Measurements from ENCODE around the gene F11R.
"Not testable (repeated sequence)": the region's sequence is repeated elsewhere in the genome, so short reads cannot be mapped to it uniquely, and the experiment has no call there.

The F11R gene

DNA sequence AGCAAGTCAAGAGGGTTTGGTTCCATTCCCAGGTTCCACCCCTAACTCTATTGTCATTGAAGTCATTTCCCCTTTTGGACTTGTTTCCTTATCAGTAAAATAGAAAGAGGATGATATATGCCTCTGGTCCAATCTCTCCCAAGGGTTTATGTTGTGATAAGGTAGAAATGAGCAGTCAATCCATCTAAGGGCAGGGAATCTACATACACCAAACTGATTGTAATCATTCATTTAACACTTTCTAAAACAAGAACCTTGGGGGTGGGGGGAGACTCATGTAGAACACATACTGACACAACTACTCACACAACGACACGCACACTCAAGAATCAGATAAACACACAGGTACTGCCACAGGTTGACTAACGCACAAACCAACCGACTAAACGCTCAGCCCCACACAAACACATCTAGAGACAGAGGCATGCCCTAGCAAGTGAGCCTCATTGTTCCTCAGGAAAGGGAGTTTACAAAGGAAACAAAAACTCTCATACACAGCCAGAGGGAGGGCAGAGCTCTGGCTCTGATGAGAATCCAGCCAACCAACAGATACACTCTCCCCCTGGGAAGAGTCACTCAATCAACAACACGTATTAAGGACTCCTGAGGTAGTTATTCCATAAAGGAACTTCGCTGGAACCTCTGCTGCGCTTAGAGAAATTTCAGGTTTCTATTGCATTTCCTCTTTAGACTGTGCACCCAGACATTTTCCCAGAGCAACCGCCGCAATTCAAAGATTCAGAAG is 1.0 kb downstream of the F11R start:
- FAIRE-seq (no peak), DNase-seq (ENCODE audit: insufficient read length) (no peak)
- TF ChIP-seq POLR2A (IDR thresholded peaks at IDR 0.05; ENCODE audit: low read depth, low read length) (0 out of 2 replicates have a peak, but pooled peaks have one; percentile 8), TAF1 (IDR thresholded peaks at IDR 0.05; ENCODE audit: borderline replicate concordance, low read depth, low read length) (no peak), POLR2AphosphoS5 (IDR thresholded peaks at IDR 0.05; ENCODE audit: low read depth, low read length) (peak; percentile 24; the same call in 1 of the 2 replicates)

DNA sequence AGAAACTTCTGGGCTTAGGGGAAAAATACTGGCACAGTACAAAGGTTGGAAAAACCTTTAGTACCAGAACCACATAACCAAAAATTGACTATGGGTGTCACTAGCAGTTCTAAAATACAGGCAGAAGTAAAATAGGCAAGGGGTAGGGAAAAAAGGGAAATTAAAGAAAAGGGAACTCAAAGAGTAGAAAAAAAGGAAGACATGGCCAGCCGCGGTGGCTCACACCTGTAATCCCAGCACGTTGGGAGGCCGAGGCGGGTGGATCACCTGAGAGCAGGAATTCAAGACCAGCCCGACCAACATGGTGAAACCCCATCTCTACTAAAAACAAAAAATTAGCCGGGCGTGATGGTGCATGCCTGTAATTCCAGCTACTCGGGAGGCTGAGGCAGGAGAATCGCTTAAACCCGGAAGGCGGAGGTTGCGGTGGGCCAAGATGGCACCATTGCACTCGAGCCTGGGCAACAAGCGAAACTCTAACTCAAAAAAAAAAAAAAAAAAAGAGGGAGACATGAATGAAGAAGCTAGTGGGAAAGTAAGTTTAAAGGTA is 1.8 kb downstream of the F11R start:
- not testable (repeated sequence) for FAIRE-seq; DNase-seq (ENCODE audit: insufficient read length)

DNA sequence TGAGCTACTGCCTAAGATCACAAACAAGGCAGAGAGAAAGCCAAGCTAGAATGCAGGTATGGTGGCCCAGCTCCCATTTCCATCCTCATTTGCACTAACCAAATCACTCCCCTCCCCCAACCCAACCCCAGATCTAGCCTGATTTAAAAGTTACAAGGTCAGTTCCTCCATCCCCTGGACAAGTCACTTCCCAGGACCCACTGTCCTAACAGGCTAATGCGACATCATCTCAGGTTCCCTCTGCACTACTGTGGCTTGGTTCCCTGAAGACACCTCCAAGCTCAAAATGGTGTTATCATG is 2.4 kb downstream of the F11R start:
- TF ChIP-seq POLR2AphosphoS5 (IDR thresholded peaks at IDR 0.05; ENCODE audit: low read depth, low read length) (no peak), POLR2A (IDR thresholded peaks at IDR 0.05; ENCODE audit: low read depth, low read length) (no peak), TAF1 (IDR thresholded peaks at IDR 0.05; ENCODE audit: borderline replicate concordance, low read depth, low read length) (no peak)
- FAIRE-seq (no peak), DNase-seq (ENCODE audit: insufficient read length) (no peak)

- no peak for TF ChIP-seq POLR2A (IDR thresholded peaks at IDR 0.05; ENCODE audit: low read depth, low read length)
- no peak for TF ChIP-seq POLR2AphosphoS5 (IDR thresholded peaks at IDR 0.05; ENCODE audit: low read depth, low read length)
- FAIRE-seq, result no peak
- no peak for DNase-seq (ENCODE audit: insufficient read length)
Measured at GRCh38 chr1:161017756-161018630, 3.0 kb downstream of the F11R start.

GRCh38 chr1:161017181-161017580 is 3.8 kb downstream of the F11R start:
- DNase-seq (ENCODE audit: insufficient read length); FAIRE-seq: not testable (repeated sequence)

DNA sequence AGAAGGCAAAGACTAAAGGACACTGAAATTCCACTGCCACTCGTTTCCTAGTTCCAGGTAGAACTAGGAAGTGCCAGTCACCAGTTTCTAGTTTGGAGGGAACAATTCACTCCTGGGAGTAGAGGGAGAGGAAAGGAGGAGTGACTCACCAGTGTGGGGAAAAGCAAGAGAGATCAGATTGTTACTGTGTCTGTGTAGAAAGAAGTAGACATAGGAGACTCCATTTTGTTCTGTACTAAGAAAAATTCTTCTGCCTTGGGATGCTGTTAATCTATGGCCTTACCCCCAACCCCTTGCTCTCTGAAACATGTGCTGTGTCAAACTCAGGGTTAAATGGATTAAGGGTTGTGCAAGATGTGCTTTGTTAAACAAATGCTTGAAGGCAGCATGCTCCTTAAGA is 4.3 kb downstream of the F11R start:
- FAIRE-seq; DNase-seq (ENCODE audit: insufficient read length): not testable (repeated sequence)

DNA sequence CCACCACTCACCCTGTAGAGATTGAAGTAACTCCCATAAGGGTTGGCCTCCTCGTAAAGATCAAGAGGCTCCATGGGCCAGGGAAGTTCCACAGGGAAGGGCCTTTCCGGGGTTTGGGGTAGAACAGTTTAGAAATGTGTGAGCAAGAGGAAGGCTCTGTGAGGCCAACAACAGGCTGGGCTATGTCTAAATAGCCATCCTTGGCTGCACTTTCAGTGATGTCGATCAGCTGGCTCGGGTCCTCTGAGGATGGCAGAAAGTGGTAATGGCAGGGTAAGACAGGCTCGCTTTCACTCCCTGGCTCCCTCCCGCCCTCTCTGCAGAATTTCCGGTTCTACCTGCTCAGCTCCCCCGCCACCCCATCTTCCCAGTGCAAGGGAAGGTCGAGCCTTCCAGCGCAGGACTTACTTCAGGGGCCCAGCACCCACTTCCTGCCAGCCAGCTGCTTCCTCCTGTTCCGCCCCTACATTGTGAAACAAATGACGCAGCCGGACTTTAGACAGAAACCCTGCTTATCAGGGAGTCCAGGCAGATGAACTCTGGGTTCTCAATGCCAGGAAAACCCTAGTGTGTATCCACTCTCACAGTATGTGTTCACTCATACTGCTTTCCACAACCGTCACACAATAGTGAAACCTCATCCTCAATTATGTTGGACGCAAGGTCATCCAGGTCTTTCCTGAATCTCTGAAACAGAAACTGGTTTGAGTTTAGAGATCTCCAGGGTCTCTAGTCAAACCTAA is 7.3 kb downstream of the F11R start:
- DNase-seq (ENCODE audit: insufficient read length), result peak; percentile 76
- TF ChIP-seq POLR2A (IDR thresholded peaks at IDR 0.05; ENCODE audit: low read depth, low read length) (peak; percentile 72), TAF1 (IDR thresholded peaks at IDR 0.05; ENCODE audit: borderline replicate concordance, low read depth, low read length) (peak; percentile 59; the same call in 1 of the 2 replicates), POLR2AphosphoS5 (IDR thresholded peaks at IDR 0.05; ENCODE audit: low read depth, low read length) (peak; percentile 81; the same call in 1 of the 2 replicates)
- peak; percentile 88 for FAIRE-seq

GRCh38 chr1:161013131-161013487 is 7.8 kb downstream of the F11R start:
- DNase-seq (ENCODE audit: insufficient read length) (no peak), FAIRE-seq (no peak)
- TF ChIP-seq TAF1 (IDR thresholded peaks at IDR 0.05; ENCODE audit: borderline replicate concordance, low read depth, low read length), result no peak
- TF ChIP-seq POLR2A (IDR thresholded peaks at IDR 0.05; ENCODE audit: low read depth, low read length), result no peak
- TF ChIP-seq POLR2AphosphoS5 (IDR thresholded peaks at IDR 0.05; ENCODE audit: low read depth, low read length), result no peak

GRCh38 chr1:161012420-161012819 is 8.5 kb downstream of the F11R start:
- FAIRE-seq, result no peak
- DNase-seq (ENCODE audit: insufficient read length), result no peak
- TF ChIP-seq TAF1 (IDR thresholded peaks at IDR 0.05; ENCODE audit: borderline replicate concordance, low read depth, low read length), result no peak
- TF ChIP-seq POLR2A (IDR thresholded peaks at IDR 0.05; ENCODE audit: low read depth, low read length), result no peak
- no peak for TF ChIP-seq POLR2AphosphoS5 (IDR thresholded peaks at IDR 0.05; ENCODE audit: low read depth, low read length)

DNA sequence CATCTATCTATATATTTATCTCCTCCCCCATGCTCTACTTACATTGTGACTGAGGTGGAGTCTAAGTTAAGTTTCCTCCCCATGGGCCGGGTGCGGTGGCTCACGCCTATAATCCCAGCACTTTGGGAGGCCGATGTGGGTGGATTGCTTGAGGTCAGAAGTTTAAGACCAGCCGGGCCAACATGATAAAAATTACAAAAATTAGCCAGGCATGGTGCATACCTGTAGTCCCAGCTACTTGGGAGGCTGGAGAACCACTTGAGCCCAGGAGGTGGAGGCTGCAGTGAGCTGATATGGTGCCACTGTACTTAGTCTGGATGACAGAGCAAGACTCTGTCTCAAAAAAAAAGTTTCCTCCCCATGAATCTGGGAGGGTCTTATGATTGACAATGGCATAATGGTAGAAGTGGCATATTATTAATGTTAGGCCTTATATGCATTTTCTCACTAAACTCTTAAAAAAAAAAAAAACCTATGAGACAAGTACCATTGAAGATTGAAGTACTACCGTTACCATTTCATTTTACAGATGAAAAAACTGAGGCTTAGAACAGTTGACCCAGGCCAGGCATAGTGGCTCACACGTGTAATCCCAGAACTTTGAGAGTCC is 11.2 kb downstream of the F11R start:
- no peak for FAIRE-seq
- TF ChIP-seq POLR2AphosphoS5 (IDR thresholded peaks at IDR 0.05; ENCODE audit: low read depth, low read length) (no peak), TAF1 (IDR thresholded peaks at IDR 0.05; ENCODE audit: borderline replicate concordance, low read depth, low read length) (no peak), POLR2A (IDR thresholded peaks at IDR 0.05; ENCODE audit: low read depth, low read length) (no peak)
- DNase-seq (ENCODE audit: insufficient read length), result no peak

DNA sequence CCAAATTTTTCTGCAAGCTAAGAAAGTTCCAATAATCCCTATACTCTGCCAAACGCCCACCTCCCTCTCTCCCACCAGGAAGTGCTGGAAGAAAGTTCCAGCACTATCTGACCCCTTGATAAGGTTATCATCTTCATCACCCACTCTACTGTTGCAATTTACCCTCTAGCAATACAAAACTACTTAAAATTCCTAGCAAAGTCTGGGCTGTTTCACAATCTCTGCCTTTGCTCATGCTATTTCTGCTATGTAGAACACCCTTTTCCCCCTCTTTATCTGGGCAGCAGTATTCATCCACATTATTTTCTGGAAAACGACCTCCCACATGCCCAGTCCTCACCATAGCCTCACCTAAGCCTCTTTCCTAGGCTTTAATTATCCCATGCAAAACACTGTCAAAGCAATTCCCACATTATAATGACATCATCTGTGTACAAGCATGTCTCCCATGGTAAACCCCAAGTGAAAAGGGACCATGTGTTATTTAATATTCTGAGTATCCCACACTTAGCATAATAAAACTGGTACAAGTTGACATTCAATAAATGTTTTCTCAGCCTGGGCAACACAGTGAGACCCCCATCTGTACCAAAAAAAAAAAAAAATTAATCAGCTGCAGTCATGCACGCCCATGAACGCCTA is 12.0 kb downstream of the F11R start:
- no peak for DNase-seq (ENCODE audit: insufficient read length)
- TF ChIP-seq TAF1 (IDR thresholded peaks at IDR 0.05; ENCODE audit: borderline replicate concordance, low read depth, low read length) (no peak), POLR2A (IDR thresholded peaks at IDR 0.05; ENCODE audit: low read depth, low read length) (no peak), POLR2AphosphoS5 (IDR thresholded peaks at IDR 0.05; ENCODE audit: low read depth, low read length) (no peak)
- FAIRE-seq, result no peak

Data from GM12892 (cell line).